ENCODE data around the gene FUT9. TPM values are rescaled to one million over a fixed set of nuclear protein-coding genes. Genes with fewer than 3 reads are reported as not detected.

Gene FUT9
- total RNA-seq, 1 experiment from 2014 or later = 0.04 TPM

DNA sequence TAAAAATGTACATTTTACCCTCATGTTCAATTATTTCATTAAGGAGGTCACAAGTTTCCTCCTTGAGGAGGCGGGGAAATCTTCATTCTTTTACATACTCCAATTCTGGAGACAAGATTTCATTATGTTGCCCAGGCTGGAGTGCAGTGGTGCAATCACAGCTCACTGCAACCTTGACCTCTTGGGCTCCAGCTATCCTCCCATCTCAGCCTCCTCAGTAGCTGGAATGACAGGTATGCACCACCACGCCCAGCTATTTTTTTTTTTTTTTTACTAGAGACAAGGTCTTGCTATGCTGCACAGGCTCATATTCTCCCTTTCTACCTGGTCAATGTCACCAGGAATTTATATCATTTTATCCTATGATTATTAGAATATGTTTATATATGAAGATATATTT lies 85.8 kb downstream of the FUT9 start:
- Histone ChIP-seq H3K9ac (ENCODE audit: low read length) (no peak overlapping the region), H3K9me3 (ENCODE audit: low read length) (no peaks in the 10 kb centered on the region), H3K36me3 (ENCODE audit: low read depth, low read length) (no peaks in the 10 kb centered on the region), H3K79me2 (ENCODE audit: low read length) (no peaks in the 10 kb centered on the region), H3K4me3 (ENCODE audit: low read length) (no peak overlapping the region), H4K20me1 (ENCODE audit: low read length) (no peaks in the 10 kb centered on the region), H3K27ac (ENCODE audit: low read length) (no peak overlapping the region), H2AFZ (ENCODE audit: low read length) (no peak overlapping the region), H3K27me3 (ENCODE audit: low read length) (no peaks in the 10 kb centered on the region), H3K9me2 (replicated peaks; ENCODE audit: low read length) (no peaks in the 10 kb centered on the region), H3K4me1 (ENCODE audit: insufficient read depth, low read length) (peaks cover 30% of the 10 kb centered on the region), H3K4me2 (ENCODE audit: low read length) (no peak overlapping the region), H3F3A (ENCODE audit: low read length, unreplicated experiment) (no peaks in the 10 kb centered on the region)
- no TSS peak for BruUV-seq (replicated peaks)
- CTCF ChIA-PET = no interaction called here
- intact Hi-C loops (cut with micrococcal nuclease) = no loop called here
- TF ChIP-seq EZH2 (IDR thresholded peaks at IDR 0.05; ENCODE audit: low read length, unreplicated experiment) = no peak
- no peak for TF ChIP-seq EZH2phosphoT487 (IDR thresholded peaks at IDR 0.05; ENCODE audit: borderline replicate concordance, low read length)
- TF ChIP-seq, protein P1, sequence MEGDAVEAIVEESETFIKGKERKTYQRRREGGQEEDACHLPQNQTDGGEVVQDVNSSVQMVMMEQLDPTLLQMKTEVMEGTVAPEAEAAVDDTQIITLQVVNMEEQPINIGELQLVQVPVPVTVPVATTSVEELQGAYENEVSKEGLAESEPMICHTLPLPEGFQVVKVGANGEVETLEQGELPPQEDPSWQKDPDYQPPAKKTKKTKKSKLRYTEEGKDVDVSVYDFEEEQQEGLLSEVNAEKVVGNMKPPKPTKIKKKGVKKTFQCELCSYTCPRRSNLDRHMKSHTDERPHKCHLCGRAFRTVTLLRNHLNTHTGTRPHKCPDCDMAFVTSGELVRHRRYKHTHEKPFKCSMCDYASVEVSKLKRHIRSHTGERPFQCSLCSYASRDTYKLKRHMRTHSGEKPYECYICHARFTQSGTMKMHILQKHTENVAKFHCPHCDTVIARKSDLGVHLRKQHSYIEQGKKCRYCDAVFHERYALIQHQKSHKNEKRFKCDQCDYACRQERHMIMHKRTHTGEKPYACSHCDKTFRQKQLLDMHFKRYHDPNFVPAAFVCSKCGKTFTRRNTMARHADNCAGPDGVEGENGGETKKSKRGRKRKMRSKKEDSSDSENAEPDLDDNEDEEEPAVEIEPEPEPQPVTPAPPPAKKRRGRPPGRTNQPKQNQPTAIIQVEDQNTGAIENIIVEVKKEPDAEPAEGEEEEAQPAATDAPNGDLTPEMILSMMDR (conservative IDR thresholded peaks at IDR 0.05; ENCODE audit: low read depth, low read length) = no peak
- peak; percentile 28 for DNase-seq
- no peak for ATAC-seq
- POLR2A ChIA-PET (ENCODE audit: unreplicated experiment) = no interaction called here

DNA sequence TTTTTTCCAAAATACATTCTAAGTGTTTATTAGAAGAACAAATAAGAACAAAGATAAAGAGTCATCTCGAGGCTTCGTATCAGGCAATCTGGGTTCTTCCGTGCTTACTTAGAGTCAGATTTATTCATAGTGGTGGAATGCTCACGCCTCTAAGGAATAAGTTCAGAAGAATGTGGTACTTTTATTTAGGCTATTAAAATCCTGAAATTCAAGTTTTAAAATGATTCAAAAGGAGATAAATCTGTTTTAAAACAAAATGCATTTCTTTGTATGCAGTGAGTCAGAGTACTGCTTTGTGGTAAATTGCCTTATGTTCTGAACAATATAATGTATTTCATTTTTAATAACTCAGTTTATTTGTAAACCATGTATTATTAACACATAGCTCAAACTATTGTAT lies 89.1 kb downstream of the FUT9 start:
- peak; percentile 85 for DNase-seq
- Histone ChIP-seq H3K4me2 (ENCODE audit: low read length) (peak overlapping the region; percentile 67), H3K9me2 (replicated peaks; ENCODE audit: low read length) (no peaks in the 10 kb centered on the region), H3F3A (ENCODE audit: low read length, unreplicated experiment) (no peaks in the 10 kb centered on the region), H3K79me2 (ENCODE audit: low read length) (no peaks in the 10 kb centered on the region), H3K4me3 (ENCODE audit: low read length) (no peak overlapping the region), H3K9me3 (ENCODE audit: low read length) (no peaks in the 10 kb centered on the region), H3K9ac (ENCODE audit: low read length) (no peak overlapping the region), H3K27me3 (ENCODE audit: low read length) (no peaks in the 10 kb centered on the region), H3K4me1 (ENCODE audit: insufficient read depth, low read length) (peaks cover 26% of the 10 kb centered on the region), H3K36me3 (ENCODE audit: low read depth, low read length) (no peaks in the 10 kb centered on the region), H2AFZ (ENCODE audit: low read length) (0 out of 2 replicates have a peak overlapping the region, but pooled peaks have one; percentile 28), H4K20me1 (ENCODE audit: low read length) (no peaks in the 10 kb centered on the region), H3K27ac (ENCODE audit: low read length) (peak overlapping the region; percentile 73)
- BruUV-seq (replicated peaks) = no TSS peak
- peak; percentile 66 for ATAC-seq
- ChIA-PET POLR2A (ENCODE audit: unreplicated experiment) (no interaction called here), CTCF (no interaction called here)
- intact Hi-C loops (cut with micrococcal nuclease) = no loop called here
- TF ChIP-seq EZH2phosphoT487 (IDR thresholded peaks at IDR 0.05; ENCODE audit: borderline replicate concordance, low read length) = no peak
- TF ChIP-seq, protein P1 (conservative IDR thresholded peaks at IDR 0.05; ENCODE audit: low read depth, low read length) = no peak
- TF ChIP-seq EZH2 (IDR thresholded peaks at IDR 0.05; ENCODE audit: low read length, unreplicated experiment) = no peak

DNA sequence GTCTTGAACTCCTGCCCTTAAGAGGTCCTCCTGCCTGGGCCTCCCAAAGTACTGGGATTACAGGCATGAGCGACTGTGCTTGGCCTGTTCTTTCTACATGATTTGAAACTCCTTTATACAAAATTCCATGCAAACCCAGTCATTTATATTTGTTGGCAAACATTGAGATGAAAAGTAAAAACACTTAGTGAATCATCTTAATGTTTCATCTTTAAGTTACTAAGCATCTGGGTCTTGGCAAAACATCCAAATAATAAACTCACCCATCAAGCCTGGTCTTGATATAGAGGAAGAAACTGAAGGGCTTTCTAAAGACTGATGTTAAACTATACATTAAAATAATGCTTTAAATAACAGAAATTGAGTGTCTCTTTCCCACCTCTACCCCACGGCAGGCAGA lies 95.1 kb downstream of the FUT9 start:
- intact Hi-C loops (cut with micrococcal nuclease) = no loop called here
- Histone ChIP-seq H3K9me2 (replicated peaks; ENCODE audit: low read length) (no peaks in the 10 kb centered on the region), H3K4me1 (ENCODE audit: insufficient read depth, low read length) (peaks cover 24% of the 10 kb centered on the region), H3K9ac (ENCODE audit: low read length) (no peak overlapping the region), H3K9me3 (ENCODE audit: low read length) (no peaks in the 10 kb centered on the region), H3K27me3 (ENCODE audit: low read length) (no peaks in the 10 kb centered on the region), H3F3A (ENCODE audit: low read length, unreplicated experiment) (no peaks in the 10 kb centered on the region), H3K36me3 (ENCODE audit: low read depth, low read length) (no peaks in the 10 kb centered on the region), H3K79me2 (ENCODE audit: low read length) (no peaks in the 10 kb centered on the region), H3K4me3 (ENCODE audit: low read length) (no peak overlapping the region), H3K4me2 (ENCODE audit: low read length) (0 out of 2 replicates have a peak overlapping the region, but pooled peaks have one; percentile 41), H3K27ac (ENCODE audit: low read length) (peak overlapping the region; percentile 30; the same call in 1 of the 2 replicates), H4K20me1 (ENCODE audit: low read length) (no peaks in the 10 kb centered on the region), H2AFZ (ENCODE audit: low read length) (no peak overlapping the region)
- ATAC-seq (no peak), DNase-seq (peak; percentile 75)
- BruUV-seq (replicated peaks) = no TSS peak
- ChIA-PET CTCF (no interaction called here), POLR2A (ENCODE audit: unreplicated experiment) (no interaction called here)
- TF ChIP-seq, protein P1 (conservative IDR thresholded peaks at IDR 0.05; ENCODE audit: low read depth, low read length) = no peak
- TF ChIP-seq EZH2phosphoT487 (IDR thresholded peaks at IDR 0.05; ENCODE audit: borderline replicate concordance, low read length) (no peak), EZH2 (IDR thresholded peaks at IDR 0.05; ENCODE audit: low read length, unreplicated experiment) (no peak)

Measured in PC-3 (cell line).